Transverse colon (tissue), 4 donors: ENCODE data around the gene GRIN2A. TPM values are rescaled to one million over a fixed set of nuclear protein-coding genes. Genes with fewer than 3 reads are reported as not detected.

Source experiments
- DNase-seq: peaks from one replicate; pipeline ENCODE4 v3.0.0-alpha.2; 2019
- H3K27ac ChIP-seq, 4 donors: fragments of 200-600 bp; sonication (generic); 2 replicates each; pipeline ENCODE4 v1.5.1; 2016 to 2018; ENCODE audit warnings: inconsistent platforms in 4 of 4
- H3K27me3 ChIP-seq: fragments of 200-600 bp; sonication (generic); 2 replicates; pipeline ENCODE4 v1.5.1; 2017; ENCODE audit warnings: inconsistent platforms
- H3K36me3 ChIP-seq, 4 donors: fragments of 200-600 bp; sonication (generic); 2 replicates each; pipeline ENCODE4 v1.5.1; 2017 to 2019; ENCODE audit warnings: inconsistent platforms in 4 of 4
- H3K4me1 ChIP-seq, 4 donors: fragments of 200-600 bp; sonication (generic); 2 replicates each; pipeline ENCODE4 v1.5.1; 2017 to 2020; ENCODE audit warnings: inconsistent platforms in 4 of 4
- H3K4me3 ChIP-seq, 4 donors: fragments of 200-600 bp; sonication (generic); 1 replicate in 1 of 4; 2 replicates in 3 of 4; pipeline versions ENCODE4 v1.5.1 to v1.6.1; 2017 to 2019; ENCODE audit warnings: inconsistent platforms in 4 of 4
- H3K9me3 ChIP-seq, 2 donors: fragments of 200-600 bp; sonication (generic); 2 replicates each; pipeline ENCODE4 v1.5.1; 2017 to 2019; ENCODE audit warnings: inconsistent platforms in 2 of 2
- EP300 ChIP-seq: sonication (generic); formaldehyde crosslinking; IDR thresholded peaks from one replicate; pipeline ENCODE4 v1.6.1; 2017; ENCODE audit warnings: antibody characterized with exemption, low read depth
- POLR2A ChIP-seq: fragments of 450-650 bp; IDR thresholded peaks from one replicate; pipeline ENCODE4 v1.6.1; 2016; ENCODE audit warnings: antibody characterized with exemption, mild to moderate bottlenecking, moderate library complexity
- POLR2AphosphoS5 ChIP-seq, 3 donors: sonication (generic); formaldehyde crosslinking; IDR thresholded peaks; one replicate each; pipeline ENCODE4 v1.6.1; 2016; ENCODE audit warnings: antibody characterized with exemption in 3 of 3
- WGBS, 2 donors: methylation state at CpG; one replicate each; pipeline ENCODE4 v1.1.5; 2018; ENCODE audit warnings: low coverage in 1 of 2; 5-methylcytosine and 5-hydroxymethylcytosine counted together
- in situ Hi-C, 4 donors: fragments of 200-750 bp; cut with MboI; loops; one replicate each; pipeline versions ENCODE4 v1.15.0 to v1.15.1; 2017; ENCODE audit warnings: low sequenced_read_pairs in 3 of 4, low pct_ligation_motif_present in 1 of 4, low pct_unique_long_range_greater_than_20kb in 1 of 4
- intact Hi-C: fragments of 100-400 bp; cut with DNase I; formaldehyde crosslinking; loops from one replicate; pipeline ENCODE4 v1.15.1; 2023; ENCODE audit warnings: low total_unique reads
- total RNA-seq, 4 donors: library from RNA; depleted of rRNA; stranded (reverse); fragments of >200 nt; gene quantifications; one replicate each; pipeline ENCODE4 v1.1.0, GENCODE V29; 2016
- TF ChIP-seq, protein P1 (sequence below), 5 experiments: fragments of 200-600 bp in 3 of 5; fragments of 450-650 bp in 2 of 5; sonication (generic) in 3 of 5; IDR thresholded peaks; 1 replicate in 2 of 5; 2 replicates in 3 of 5; pipeline ENCODE4 v1.5.1; 2016 to 2017; ENCODE audit warnings: antibody characterized with exemption in 5 of 5, inconsistent platforms in 3 of 5, mild to moderate bottlenecking in 2 of 5, moderate library complexity in 1 of 5

The GRIN2A gene
- total RNA-seq, 4 donors from 2014 or later = 0.14 to 0.37 (median 0.18) TPM

DNA sequence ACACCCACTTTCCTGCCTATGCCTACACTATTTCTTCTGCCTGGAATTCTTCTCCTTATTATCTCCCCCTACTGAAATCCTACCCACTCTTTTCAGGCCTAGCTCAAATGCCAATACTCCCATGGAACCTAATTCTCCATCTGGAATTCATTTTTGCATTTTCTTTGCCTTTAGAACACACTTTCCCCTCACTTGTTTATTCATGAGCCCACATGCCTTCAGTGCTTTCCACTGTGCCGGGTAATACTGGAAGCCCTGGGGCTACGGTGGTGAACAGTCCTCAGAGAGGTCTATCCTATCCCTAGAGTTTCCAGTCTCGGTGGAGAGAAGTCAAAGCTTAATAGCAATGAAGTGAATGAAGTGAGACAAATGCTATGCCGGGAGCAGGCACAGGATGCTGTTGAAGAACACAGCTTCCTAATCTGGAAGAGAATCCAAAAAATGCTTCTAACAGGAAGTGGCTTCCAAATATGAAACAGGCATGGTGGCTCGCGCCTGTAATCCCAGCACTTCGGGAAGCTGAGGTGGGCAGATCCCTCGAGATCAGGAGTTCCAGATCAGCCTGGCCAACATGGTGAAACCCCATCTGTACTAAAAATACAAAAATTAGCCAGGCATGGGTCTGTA, 322.4 kb downstream of the GRIN2A start:
- in situ Hi-C loops = no loop called here
- WGBS, 2 donors = 84 to 90% methylated on average over 5 to 8 of the region's 8 CpGs
- Histone ChIP-seq H3K27ac (no peak overlapping the region), H3K27me3 (no peaks in the 10 kb centered on the region), H3K4me3 (no peak overlapping the region), H3K9me3 (no peaks in the 10 kb centered on the region), H3K36me3 (no peaks in the 10 kb centered on the region), H3K4me1 (no peaks in the 10 kb centered on the region)
- DNase-seq = no peak
- intact Hi-C loops = no loop called here
- TF ChIP-seq POLR2A = no peak
- no peak for TF ChIP-seq EP300
- TF ChIP-seq, protein P1, sequence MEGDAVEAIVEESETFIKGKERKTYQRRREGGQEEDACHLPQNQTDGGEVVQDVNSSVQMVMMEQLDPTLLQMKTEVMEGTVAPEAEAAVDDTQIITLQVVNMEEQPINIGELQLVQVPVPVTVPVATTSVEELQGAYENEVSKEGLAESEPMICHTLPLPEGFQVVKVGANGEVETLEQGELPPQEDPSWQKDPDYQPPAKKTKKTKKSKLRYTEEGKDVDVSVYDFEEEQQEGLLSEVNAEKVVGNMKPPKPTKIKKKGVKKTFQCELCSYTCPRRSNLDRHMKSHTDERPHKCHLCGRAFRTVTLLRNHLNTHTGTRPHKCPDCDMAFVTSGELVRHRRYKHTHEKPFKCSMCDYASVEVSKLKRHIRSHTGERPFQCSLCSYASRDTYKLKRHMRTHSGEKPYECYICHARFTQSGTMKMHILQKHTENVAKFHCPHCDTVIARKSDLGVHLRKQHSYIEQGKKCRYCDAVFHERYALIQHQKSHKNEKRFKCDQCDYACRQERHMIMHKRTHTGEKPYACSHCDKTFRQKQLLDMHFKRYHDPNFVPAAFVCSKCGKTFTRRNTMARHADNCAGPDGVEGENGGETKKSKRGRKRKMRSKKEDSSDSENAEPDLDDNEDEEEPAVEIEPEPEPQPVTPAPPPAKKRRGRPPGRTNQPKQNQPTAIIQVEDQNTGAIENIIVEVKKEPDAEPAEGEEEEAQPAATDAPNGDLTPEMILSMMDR (IDR thresholded peaks at IDR 0.05) = no peak
- TF ChIP-seq POLR2AphosphoS5 (IDR thresholded peaks at IDR 0.05) = no peak

DNA sequence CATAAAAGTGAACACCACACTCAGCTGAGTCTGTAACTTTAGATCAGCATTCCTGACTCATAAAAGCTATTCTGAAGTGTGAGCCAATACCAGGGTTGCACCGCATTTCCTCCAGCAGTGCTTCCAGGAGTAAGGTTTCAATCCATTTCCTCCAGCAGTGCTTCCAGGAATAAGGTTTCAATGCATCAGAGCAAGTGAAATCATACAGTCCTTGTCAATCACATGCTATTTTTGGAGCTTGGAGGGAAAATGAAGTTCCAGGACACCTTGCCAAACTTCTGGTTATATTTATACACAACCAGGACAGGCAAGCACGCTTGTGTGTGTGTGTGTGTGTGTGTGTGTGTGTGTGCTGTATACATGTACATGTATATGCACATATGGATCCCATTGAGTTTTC, 327.6 kb downstream of the GRIN2A start:
- TF ChIP-seq POLR2AphosphoS5 (IDR thresholded peaks at IDR 0.05) = no peak
- TF ChIP-seq EP300 = no peak
- no peak for TF ChIP-seq POLR2A
- TF ChIP-seq, protein P1 (IDR thresholded peaks at IDR 0.05) = no peak
- no peaks in the 10 kb centered on the region for H3K36me3 ChIP-seq
- H3K27me3 ChIP-seq = no peaks in the 10 kb centered on the region
- intact Hi-C loops (no loop called here), in situ Hi-C loops (no loop called here)
- WGBS, 2 donors = 66% methylated on average over 2 of the region's 2 CpGs; no CpG with 5 or more reads in 1 of the 2 donors
- H3K27ac ChIP-seq = no peak overlapping the region
- no peaks in the 10 kb centered on the region for H3K9me3 ChIP-seq
- no peak for DNase-seq
- H3K4me1 ChIP-seq = no peaks in the 10 kb centered on the region
- H3K4me3 ChIP-seq = no peak overlapping the region

DNA sequence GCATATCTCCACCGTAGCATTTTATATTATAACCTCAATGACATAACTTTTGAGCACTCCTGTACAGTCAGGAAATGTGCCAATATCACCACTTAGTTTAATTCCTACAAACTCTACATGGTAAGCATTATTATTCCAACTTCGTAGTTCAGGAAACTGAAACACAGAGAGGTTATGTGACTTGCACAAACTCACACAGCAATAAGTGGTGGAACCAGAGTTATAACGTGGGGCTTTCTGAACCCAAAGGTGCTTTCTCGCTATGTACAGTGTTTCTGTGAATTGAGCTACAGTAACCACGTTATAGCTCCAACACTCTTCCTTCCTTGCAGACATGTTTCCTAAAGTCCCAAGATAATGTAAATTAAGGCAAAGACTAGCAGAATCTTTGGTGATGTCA, 330.2 kb downstream of the GRIN2A start:
- H3K36me3 ChIP-seq = no peaks in the 10 kb centered on the region
- H3K27ac ChIP-seq = no peak overlapping the region
- WGBS, 2 donors = 70 to 77% methylated on average over 5 of the region's 5 CpGs
- in situ Hi-C loops (no loop called here), intact Hi-C loops (no loop called here)
- H3K9me3 ChIP-seq = no peaks in the 10 kb centered on the region
- DNase-seq = no peak
- no peaks in the 10 kb centered on the region for H3K4me1 ChIP-seq
- TF ChIP-seq POLR2AphosphoS5 (IDR thresholded peaks at IDR 0.05) (no peak), EP300 (no peak), POLR2A (no peak)
- TF ChIP-seq, protein P1 (IDR thresholded peaks at IDR 0.05) = no peak
- no peak overlapping the region for H3K4me3 ChIP-seq
- no peaks in the 10 kb centered on the region for H3K27me3 ChIP-seq

DNA sequence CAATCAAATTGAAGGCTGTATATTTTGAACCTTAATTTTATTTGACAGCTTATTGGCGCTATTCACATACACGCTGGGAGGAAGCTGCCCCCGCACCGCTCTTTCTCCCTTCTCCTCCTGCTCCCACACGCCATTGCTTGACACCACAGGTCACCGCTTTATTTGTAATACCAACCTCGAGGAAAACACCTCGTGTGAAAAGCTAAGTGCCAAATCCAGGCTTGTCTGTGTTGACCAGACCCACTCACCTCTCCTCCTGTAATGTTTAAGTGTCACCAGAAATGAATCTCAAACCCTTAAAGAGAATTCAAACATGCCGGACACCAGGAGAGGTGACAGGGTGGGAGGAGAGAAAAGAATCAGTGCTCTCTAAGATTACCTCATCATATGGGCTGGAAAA, 331.4 kb downstream of the GRIN2A start:
- in situ Hi-C loops (no loop called here), intact Hi-C loops (no loop called here)
- no peak for TF ChIP-seq POLR2AphosphoS5 (IDR thresholded peaks at IDR 0.05)
- no peak for TF ChIP-seq POLR2A
- TF ChIP-seq EP300 = no peak
- TF ChIP-seq, protein P1 (IDR thresholded peaks at IDR 0.05) = no peak

More for the DNA sequence above, 331.4 kb downstream of the GRIN2A start:
- no peak for DNase-seq
- Histone ChIP-seq H3K9me3 (no peaks in the 10 kb centered on the region), H3K27ac (no peak overlapping the region), H3K4me3 (no peak overlapping the region), H3K27me3 (no peaks in the 10 kb centered on the region), H3K36me3 (no peaks in the 10 kb centered on the region), H3K4me1 (no peaks in the 10 kb centered on the region)
- WGBS, 2 donors = 48 to 53% methylated on average over 3 to 9 of the region's 9 CpGs
